GM12872 (cell line): Measurements from ENCODE around the gene CAMKK1.

Source experiments
- TF ChIP-seq, protein P1 (sequence below): IDR thresholded peaks from 3 replicates; pipeline ENCODE4 v1.5.1; 2011; ENCODE audit warnings: low read depth, mild to moderate bottlenecking, low read length, moderate library complexity; ENCODE audit not compliant: insufficient read depth

Gene CAMKK1

DNA sequence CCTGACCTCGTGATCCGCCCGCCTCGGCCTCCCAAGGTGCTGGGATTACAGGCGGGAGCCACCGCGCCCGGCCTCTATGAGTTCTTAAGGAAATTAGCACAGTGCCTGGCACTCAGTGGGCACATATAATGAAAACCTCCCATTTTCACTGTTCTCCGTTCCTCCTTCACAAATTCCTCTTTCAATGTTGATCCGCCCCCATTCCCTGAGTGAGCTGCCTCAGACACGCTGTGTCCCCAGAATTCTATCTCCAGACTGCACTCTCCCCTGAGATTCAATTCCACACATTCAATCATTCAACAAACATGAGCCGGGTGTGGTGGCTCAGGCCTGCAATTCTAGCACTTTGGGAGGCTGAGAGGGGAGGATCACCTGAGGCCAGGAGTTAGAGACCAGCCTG is 16.4 kb upstream of the CAMKK1 start:
- TF ChIP-seq, protein P1, sequence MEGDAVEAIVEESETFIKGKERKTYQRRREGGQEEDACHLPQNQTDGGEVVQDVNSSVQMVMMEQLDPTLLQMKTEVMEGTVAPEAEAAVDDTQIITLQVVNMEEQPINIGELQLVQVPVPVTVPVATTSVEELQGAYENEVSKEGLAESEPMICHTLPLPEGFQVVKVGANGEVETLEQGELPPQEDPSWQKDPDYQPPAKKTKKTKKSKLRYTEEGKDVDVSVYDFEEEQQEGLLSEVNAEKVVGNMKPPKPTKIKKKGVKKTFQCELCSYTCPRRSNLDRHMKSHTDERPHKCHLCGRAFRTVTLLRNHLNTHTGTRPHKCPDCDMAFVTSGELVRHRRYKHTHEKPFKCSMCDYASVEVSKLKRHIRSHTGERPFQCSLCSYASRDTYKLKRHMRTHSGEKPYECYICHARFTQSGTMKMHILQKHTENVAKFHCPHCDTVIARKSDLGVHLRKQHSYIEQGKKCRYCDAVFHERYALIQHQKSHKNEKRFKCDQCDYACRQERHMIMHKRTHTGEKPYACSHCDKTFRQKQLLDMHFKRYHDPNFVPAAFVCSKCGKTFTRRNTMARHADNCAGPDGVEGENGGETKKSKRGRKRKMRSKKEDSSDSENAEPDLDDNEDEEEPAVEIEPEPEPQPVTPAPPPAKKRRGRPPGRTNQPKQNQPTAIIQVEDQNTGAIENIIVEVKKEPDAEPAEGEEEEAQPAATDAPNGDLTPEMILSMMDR = no peak

DNA sequence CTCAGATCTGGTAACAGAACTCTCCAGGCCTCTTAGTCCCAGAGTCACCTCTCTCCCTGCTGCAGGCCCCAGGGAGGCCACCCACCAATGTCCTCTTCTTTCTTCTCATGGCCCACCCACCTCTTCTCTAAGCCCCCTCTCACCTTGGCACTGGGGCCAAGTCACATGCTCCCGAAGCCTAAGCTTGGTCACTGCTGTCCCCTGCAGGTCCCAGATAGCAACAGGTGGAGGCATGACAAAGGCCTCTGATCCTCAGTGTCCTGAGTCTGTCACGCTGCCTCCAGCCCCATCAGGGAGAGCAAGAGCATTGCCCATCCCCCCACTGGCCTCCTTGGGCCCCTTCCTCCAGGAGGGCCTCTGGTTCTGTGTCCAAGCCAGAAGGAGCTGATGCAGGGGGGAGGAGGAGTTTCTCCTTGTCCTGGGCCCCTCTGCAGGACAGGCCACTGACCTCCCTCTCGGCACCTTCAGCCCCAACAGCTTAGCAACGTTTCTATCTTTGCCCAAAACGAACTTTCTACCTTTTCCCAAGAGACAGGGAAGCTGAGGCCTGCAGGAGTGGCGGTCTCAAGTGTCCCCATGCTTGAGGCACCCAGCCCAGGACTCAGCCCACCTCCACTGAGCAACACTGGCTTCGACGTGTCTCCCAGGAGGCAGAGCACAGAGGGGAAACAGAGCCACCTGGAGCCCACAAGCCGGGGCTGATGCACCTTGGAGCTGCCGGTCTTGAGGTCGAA is 14.8 kb upstream of the CAMKK1 start:
- TF ChIP-seq, protein P1 = peak; percentile 47; the same call in 2 of the 3 replicates

DNA sequence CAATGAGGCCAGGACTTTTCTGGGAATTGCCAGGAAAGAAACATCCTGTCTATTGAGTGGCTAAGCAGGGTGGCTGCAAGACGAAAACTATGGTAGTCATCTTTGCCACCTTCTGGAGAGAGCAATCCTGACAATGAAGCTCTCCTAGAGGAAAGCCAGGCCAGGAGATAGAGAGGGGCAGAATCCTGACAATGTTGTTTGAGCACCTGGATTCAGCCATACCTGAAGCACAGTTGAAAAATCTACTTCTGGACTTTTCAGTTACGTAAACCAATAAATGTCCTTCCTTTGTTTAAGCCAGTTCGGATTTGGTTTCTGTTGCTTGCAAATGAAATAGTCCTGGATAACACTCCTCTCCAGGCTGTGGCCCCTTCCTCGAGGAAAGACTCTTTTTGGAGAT is 14.0 kb upstream of the CAMKK1 start:
- TF ChIP-seq, protein P1 = no peak

DNA sequence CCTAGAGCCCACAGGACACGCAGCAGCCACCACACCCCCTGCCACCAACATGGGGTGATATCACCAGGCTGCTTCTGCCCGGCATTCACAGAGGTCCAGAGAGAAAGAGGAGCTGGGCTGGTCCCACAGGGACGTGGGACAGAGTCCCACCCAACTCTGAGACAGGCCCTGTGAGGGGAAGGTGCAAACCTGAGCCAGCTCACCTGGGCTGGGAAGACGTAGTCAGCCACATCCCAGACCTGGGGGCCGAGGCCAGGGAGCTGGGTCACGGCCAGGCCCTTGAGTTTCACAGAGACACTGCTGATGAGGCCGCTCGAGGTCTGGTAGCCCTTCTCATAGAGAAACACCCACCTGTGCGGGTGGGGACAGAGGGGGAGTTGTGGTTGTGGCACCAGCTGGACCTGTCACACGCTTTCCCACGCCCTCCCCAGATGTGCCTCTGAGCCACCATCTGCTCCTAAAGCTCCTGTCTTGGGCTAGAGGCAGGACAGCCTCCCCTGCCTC is 12.2 kb upstream of the CAMKK1 start:
- TF ChIP-seq, protein P1 = no peak

DNA sequence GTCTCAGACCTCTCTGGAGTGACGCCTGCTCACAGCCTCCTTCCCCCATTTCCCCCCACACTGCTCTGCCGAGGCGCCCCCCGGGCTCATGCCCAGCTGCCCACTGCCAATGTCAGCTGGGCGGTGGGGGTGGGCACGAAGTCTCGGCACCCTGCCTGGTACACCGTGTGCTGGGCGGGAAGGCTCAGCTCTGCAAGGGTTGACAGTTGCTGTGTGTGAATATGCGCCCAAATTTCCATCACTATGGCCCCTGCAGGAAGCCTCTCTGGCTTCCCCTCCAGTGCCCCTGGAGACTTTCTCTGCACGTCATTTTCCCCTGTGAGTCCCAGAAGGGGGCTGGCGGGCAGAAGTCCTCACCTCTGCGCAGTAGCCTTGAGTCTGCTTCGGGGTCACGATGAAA is 11.6 kb upstream of the CAMKK1 start:
- TF ChIP-seq, protein P1 = no peak

DNA sequence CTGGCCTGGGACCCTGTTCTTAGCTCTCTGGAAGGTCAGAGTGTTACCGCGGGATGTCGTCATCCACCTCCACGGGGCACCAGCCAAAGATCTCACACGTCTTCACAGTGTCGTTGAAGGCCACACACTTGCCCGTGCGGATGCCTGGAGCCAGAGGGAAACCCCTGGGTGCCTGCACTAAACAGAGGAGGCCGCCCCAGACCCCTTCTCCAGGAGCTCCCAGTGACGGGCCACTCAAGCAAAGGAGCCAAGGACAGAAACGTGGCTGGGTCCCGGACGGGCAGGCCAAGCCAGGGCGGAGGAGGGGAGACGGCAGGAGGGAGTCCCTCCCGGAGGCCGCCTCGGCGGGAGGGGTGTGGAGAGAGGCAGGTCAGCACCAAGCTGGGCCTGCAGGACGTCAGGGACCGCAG is 11.0 kb upstream of the CAMKK1 start:
- TF ChIP-seq, protein P1 = no peak

DNA sequence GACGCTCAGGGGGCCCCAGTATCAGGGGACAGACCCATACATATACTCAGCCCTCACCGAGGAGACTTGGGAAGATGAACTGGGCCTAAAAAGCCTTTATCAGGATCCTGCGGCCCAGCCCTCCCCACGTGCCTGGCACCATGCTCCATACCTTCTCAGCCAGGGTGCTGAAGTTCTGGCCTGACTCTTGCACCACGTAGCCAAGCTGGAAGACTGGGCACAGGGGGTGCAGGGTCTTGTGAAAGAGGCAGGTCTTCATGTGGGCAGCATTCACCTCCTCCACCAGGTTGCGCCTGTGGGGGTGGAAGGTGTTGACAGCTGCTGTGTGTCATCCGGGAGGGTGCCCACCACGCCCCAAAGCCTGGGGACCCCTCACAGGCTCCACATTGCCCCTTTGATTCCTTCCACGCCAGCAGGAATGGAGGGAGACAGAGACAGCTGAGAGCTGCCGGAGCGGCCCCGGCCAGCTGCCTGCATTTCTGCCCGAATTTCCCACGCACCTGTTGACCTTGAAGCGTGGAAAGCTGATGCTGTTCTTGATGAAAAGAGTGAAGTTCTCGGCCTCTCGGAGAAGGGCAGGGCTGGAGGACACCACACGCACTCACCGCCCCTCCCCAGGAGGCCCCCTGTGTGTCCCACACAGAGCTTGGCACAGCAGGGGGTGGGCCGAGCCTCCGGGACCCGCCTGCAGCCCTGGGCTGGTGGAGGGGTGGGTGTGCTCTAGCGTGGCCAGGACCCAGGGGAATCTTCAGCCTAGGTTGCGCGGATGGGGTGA is 10.4 kb upstream of the CAMKK1 start:
- TF ChIP-seq, protein P1 = no peak
